ENCODE results near the gene AKR1A1.
"Not testable (repeated sequence)": the region's sequence is repeated elsewhere in the genome, so short reads cannot be mapped to it uniquely, and the experiment has no call there.

The AKR1A1 gene

DNA sequence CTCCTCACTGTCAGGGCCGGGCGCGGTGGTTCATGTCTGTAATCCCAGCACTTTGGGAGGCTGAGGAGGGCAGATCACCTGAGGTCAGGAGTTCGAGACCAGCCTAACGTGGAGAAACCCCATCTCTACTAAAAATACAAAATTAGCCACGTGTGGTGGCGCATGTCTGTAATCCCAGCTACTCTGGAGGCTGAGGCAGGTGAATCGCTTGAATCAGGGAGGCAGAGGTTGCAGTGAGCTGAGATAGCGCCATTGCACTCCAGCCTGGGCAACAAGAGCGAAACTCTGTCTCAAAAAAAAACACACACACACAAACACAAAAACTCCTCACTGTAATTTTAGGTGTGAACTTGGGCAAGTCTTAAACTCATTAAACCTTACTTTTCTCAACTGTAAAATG lies 26.7 kb upstream of the AKR1A1 start:
- DNase-seq: not testable (repeated sequence)

DNA sequence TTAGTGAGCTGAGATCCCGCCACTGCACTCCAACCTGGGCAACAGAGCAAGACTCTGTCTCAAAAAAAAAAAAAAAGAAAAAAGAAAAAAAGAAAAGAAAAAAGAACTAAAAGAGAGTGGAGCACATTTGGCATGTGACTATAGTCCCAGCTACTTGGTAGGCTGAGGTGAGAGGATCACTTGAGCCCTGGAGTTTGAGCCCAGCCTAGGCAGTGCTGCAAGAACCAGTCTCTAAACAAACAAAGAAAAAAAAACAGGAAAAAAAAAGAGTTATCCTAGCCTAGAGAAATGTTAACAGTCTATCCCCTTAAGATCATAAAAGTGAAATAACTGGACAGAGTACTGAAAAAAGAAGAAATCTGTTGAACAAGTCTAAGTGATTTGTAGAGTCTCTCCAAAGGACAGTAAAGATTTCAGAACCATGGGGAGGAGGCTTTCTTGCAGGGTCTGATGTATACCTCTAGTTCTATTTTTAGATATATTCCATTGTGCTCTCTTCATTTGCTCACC lies 24.4 kb upstream of the AKR1A1 start:
- no peak for DNase-seq

DNA sequence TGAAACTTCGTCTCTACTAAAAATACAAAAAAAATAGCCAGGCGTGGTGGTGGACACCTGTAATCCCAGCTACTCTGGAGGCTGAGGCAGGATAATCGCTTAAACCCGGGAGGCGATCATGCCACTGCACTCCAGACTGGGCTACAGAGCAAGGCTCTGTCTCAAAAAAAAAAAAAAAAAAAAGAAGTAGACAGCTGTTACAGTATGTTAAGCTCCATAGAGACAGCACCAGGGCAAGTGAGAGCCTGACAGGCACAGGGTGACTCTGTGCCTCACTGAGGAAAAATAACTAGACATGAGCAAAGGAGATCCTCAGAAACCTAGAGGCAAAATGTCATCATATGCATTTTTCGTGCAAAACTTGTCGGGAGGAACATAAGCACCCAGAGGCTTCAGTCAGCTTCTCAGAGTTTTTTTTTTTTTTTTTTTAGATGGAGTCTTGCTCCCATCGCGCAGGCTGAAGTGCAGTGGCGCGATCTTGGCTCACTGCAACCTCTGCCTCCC lies 19.9 kb upstream of the AKR1A1 start:
- DNase-seq: no peak

DNA sequence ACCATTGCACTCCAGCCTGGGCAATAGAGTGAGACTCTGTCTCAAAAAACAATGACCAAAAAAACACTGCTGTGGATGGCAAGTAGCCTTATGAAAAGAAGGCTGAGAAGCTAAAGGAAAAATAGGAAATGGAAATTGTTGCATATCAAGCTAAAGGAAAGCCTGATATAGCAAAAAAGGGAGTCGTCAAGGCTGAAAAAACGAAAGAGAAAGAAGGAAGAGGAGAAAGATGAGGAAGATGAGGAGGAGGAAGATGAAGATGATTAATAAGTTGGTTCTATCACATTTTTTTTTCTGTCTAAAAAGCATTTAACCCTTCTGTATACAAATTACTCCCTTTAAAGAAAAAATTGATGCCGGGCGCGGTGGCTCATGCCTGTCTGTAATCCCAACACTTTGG lies 18.8 kb upstream of the AKR1A1 start:
- DNase-seq: no peak

DNA sequence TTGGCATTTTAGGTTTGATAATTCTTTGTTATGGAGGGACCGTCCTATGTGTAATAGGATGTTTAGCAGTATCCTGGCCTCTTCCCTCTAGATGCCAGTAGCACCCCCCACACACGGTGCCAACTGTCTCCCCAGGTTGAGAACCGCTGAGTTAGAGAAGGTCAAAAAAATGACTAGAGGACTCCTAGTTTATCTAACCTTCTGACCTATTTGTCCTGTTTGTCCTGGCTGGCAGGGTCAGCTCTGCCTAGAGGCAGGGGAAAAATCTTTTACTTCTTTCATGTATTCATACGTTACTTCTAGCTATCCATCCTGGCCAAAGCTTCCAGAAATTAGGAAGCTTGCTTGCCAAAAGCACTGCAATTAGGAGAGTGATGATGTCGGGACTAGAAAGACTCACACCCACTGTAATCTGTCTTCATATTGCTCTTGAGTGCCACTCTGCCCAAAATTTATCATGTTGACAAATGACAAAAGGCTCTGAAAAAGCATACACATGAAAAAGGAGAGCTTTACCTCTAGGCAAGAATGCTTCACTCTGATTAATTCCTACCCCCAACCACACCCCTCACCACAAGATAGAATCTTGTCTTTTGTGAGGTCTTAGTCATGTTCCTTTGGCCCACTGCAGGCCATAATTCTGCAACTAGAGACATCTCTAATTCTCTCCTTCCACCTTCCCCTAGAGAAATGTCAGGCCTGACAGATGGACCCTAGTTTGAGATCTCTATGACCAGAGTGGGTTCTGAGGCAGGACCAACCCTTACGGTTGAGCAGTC lies 14.4 kb upstream of the AKR1A1 start:
- DNase-seq: no peak

DNA sequence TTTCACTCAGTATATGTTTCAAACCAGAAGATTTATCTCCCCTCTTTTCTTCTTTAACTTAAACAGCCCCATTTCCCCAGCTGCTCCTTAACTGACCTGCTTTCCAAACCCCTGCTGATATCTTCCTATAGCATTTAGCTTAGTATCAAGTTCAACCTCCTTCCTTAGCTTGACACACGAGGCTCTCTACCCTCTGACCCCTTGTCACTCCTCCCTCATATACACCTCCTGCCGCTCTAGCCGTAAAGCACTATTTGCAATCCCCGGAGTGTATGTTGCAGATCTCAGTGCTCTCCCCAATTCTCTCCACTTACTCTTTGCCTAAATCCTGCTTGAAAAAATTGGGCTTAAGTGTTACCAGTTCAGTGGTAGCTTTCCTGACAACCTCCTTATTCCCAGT lies 13.7 kb upstream of the AKR1A1 start:
- no peak for DNase-seq

DNA sequence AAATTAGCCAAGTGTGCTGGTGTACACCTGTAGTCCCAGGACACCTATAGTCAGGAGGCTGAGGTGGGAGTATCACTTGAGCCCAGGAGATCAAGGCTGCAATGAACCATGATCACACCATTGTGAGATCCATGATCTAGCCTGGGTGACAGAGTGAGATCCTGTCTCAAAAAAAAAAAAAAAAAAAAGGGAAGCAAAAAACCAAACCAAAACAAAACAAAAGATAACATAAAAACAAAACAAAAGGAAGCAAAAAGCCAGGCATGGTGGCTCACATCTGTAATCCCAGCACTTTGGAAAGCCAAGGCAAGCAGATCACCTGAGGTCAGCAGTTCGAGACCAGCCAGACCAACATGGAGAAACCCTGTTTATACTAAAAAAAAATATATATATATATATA lies 9.4 kb upstream of the AKR1A1 start:
- DNase-seq: no peak

DNA sequence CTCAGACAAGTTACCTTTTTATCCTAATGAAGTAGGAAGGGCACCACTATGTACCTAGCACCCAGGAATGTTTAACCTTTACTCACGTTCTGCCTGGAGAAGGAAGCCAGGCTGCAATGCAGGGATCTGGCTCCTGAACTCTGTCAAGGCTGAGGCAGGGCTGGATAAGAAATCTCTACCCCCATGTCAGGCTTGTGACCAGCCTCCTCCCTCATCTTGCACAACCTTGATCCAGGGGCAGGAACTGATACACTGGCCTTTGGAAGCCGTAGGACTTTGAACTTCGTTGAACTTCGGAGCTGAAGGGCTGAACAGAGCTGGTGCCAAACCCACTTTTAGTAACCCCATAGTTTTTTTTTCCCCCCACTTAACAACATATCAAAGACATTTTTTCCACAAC lies 8.0 kb upstream of the AKR1A1 start:
- DNase-seq: no peak

DNA sequence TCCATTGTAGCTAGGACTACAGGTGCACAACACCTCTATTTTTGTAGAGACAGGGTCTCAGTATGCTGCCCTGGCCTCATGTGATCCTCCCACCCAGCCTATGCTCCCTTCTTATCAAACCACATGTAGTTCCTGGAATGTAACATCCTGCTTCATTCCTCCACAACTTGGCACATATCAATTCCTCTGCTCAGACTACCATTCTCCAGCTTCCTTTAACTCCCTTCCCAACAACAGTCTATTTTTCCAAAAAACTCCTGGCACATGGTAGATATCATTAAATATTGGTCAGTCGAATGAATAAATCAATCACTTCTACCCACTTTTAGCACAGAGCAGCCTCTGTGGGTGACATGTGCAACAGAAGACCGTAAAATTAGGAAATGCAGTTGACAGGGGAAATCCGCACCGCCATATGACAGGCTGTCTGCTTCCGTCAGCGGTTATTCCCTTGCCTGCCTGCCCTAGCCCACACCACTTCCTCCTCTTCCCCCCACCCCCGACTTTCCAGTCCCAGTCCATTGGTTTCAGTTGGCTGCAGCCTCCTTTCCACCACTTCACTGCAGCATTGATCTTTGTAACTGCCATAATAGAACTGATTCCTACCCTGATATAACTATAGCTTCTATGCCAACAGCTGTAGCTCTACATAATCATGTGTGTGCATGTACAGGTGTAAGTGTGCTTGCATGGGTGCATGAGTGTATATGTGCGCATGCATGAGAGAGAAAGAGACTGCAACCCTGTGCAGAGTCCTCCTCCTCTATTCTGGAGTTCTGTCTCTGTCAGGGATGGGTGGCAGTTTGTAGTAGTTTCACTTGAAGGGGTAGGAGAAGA lies 6.8 kb upstream of the AKR1A1 start:
- no peak for DNase-seq

DNA sequence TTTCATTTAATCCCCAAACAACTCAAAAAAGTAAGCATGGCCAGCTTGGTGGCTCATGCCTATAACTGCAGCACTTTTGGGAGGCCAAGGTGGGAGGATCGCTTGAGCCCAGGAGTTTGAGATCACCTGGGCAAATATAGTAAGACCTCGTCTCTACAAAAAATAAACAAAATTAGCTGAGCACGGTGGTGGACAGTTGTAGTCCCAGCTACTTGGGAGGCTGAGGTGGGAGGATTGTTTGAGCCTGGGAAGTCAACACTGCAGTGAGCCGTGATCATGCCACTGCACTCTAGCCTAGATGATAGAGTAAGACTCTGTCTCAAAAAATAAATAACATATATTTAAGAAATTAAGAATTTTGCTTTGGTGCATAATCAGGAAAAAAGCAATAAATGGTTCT lies 6.1 kb upstream of the AKR1A1 start:
- no peak for DNase-seq

DNA sequence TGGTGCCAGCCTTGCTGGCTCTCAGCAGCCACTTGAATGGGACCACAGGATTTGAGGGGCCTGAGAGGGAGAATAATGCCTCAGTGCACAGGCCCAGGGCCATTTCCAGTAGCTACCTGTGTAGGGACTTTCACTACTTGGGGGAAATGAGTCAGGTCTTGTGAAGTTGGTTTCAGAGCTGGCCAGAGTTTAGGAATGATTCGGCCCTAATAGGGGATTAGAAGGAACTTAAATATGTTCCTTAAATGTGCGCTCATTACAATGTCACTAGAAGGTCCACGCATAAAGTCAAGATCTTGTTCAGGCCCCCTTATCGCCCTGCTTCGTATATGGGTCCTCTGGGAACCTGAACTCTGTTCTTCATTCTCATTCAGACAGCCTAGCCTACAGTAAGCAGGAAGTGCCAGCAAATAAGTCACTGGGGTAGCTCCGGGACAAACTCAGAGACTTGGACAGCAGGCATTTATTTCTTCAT lies 5.6 kb upstream of the AKR1A1 start:
- DNase-seq: no peak

DNA sequence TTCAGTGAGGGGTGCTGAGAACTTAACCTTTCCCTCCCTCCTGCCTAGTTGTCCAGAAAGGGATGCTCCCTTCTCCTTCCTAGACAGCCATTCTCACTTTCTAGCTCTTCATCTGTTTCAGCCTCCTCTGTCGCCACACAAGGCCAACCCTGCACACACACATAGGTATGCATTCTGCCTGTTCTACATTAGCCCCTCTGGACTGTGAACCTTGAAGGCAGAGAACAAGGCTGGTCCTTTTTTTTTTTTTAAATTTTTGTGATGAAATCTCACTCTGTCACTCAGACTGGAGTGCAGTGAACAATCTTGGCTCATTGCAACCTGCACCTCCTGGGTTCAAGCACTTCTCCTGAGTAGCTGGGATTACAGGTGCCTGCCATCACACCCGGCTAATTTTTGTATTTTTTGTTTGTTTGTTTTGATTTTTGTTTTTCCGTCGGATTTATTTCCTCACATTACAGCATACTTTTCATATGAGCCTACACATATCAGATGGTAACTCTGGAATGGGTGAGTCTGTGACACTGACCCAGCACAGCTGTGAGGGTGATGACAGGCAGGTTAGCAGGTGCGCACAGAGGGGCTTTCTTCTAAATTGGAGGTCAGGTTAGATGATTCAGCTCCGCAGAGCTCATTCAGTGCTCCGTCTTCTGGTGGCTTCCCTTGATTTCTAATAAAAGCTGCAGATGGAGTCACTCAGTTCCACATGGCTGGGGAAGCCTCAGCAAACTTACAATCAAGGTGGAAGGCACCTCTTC lies 4.9 kb upstream of the AKR1A1 start:
- DNase-seq: no peak

DNA sequence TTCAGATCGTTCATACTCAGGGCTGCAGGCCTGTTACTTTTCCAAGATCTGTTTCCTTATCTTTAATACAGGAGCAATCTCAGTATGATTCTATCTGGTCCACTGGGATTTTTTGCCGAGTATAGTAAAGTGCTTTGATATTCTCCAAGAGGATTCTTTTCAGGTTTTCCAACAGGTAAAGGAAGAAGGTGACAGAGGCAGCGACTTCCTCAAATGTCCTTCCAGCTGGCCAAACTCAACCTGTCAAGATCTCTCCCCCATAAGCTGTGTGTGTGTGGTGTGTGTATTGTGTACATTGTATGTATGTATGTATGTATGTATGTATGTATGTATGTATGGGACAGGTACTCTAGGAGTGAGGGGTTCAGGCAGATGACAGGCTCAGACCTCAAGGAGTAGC lies 1.1 kb downstream of the AKR1A1 start:
- DNase-seq: no peak

DNA sequence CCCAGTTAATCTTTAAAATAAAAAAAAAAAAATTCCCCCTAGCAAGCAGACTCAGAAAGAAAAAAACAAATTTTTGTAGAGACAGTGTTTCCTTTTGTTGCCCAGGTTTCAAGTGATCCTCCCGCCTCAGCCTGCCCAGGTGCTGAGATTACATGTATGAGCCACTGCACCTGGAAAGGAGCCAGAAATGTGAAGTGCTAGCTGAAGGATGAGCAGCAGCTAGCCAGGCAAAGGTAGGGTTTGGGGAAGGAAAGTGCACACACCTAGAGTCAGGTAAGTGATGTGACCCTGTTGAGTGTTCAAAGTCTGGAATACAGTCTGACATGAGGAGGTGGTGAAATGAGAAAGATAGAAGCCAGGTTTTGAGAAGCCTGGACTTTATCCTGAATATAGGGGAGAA lies 1.7 kb downstream of the AKR1A1 start:
- DNase-seq: peak; percentile 24

DNA sequence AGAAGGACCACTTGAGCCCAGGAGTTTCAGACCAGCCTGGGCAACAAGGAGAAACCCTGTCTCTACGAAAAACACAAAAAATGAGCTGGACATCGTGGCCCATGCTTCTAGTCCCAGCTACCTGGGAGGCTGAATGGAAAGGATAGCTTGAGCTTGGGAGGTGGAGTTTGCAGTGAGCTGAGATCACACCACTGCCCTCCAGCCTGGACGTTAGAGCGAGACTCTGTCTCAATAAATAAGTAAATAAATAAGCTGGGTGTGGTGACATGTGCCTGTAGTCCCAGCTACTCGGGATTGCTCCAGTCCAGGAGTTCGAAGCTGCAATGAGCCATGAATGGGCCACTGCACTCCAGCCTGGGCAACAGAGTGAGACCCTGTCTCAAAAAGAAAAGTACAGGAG lies 3.6 kb downstream of the AKR1A1 start:
- no peak for DNase-seq

DNA sequence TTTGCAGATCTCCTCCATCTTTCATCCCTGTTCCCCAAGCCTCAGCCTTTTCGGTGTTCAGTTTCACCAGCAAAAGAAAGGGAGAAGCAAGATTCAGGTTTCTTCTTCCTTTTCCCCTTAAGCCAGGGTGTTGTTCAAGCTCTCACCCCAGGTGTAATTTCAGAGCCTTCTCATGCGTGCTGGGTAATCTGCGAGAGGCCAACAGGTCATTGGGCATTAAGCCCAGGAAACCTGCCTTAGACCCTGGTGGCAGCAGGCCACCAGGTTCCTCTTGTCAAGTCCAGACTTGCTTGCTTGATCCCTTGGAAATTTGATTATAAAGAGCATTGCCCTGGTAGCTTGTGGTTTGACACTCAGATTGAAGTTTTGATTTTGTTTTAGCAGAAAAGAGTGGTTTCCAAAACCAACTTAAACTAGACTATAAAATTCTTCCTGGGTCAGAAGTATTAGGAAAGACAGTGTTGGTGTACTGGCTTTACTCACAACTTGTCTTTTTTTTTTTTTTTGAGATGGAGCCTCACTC lies 6.9 kb downstream of the AKR1A1 start:
- no peak for DNase-seq

DNA sequence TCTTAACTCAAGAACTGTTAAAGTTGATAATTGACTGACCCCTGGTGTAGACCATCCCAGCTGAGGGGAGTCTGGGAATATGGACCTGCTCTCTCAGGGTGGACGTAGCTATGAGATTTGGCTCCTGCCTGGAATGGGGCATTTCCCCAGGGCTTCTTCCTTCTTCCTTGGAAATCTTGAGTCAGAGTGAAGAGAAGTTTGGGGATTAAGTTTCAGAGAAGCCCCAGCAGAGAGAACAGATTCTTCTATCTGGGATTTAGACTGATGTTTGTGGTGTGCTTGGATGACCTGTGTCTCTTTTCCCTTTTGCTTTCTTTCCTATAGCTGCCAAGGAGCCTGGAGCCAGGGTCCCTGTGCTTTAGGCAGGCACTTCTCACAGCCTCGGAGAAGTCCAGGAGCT lies 13.2 kb downstream of the AKR1A1 start:
- DNase-seq: no peak

DNA sequence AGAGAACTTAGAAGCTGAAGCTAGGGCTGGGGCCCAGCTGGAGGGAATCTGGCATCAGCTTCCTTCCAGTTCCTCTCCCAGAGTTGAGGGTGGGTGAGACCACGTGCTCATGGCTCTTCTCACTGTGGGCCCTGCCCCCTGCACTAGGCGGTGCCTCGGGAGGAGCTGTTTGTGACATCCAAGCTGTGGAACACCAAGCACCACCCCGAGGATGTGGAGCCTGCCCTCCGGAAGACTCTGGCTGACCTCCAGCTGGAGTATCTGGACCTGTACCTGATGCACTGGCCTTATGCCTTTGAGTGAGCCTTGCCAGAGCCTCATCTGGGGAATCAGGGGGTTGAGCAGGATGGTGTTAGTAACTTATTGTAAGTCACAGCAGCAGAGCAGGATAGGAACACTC lies 16.1 kb downstream of the AKR1A1 start:
- no peak for DNase-seq

DNA sequence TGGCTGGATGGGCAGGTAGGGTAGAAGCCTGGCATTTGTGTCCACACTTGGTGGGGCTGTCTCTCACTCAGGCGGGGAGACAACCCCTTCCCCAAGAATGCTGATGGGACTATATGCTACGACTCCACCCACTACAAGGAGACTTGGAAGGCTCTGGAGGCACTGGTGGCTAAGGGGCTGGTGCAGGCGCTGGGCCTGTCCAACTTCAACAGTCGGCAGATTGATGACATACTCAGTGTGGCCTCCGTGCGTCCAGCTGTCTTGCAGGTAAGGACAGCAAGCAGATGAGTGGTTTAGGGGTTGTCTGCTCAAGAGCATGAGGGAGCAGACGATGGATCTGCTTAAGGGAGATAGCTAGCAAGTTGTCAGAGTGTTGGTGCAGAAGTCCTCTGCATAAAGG lies 17.3 kb downstream of the AKR1A1 start:
- DNase-seq: no peak

DNA sequence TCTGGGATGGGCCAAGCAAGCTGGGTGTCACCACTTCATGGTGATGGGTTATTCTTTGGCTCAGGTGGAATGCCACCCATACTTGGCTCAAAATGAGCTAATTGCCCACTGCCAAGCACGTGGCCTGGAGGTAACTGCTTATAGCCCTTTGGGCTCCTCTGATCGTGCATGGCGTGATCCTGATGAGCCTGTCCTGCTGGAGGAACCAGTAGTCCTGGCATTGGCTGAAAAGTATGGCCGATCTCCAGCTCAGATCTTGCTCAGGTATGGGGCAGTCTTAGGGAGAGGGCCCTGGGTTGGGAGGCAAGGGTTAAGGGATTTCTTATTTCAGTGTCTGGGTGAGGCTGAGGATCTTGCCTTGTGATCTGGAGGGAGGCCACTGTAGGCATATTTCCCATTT lies 17.8 kb downstream of the AKR1A1 start:
- DNase-seq: no peak

DNA sequence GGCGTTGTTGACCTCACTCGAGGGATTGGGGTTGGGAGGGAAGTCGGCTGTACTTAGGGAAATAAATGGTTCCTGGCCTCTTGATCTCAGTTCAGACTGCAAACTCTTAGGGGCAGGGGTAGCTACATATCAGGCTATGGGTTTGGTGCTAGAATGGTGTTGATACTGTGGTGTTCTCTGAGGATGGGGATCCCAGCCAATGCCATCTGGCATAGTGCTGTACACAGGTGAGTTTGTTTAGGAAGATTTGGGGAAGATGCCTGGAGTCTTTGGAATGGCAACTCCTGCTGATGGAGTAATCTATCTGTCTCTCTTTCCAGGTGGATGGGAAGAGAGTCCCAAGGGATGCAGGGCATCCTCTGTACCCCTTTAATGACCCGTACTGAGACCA lies 18.9 kb downstream of the AKR1A1 start:
- DNase-seq: no peak

DNA sequence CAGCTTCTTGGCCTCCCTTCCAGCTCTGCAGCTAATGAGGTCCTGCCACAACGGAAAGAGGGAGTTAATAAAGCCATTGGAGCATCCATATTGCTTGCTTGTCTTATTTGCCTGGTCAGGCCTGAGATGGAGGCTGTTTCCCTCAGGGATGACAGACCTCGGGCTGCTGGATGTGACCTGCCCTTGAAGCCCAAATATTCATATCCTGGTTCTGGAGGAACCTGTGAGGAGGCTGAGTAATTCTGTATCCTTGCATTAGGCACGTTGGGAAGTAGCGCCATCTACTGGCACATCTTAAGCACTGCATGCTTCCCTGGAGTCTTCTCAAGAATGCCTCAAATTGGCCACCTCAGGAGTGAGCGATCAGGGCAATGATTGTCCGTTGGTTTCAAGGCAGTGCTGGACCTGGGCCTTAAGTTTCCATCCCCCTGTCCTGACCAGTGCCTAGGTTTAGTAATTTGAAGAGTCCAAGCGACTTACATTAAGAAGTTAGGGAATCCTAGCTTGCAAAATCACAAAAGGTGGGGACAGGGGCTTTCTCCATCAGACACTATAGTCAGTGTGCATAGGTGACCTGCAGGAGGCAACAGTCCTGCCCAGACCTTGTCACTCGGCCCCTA lies 19.4 kb downstream of the AKR1A1 start:
- peak; percentile 70 for DNase-seq

DNA sequence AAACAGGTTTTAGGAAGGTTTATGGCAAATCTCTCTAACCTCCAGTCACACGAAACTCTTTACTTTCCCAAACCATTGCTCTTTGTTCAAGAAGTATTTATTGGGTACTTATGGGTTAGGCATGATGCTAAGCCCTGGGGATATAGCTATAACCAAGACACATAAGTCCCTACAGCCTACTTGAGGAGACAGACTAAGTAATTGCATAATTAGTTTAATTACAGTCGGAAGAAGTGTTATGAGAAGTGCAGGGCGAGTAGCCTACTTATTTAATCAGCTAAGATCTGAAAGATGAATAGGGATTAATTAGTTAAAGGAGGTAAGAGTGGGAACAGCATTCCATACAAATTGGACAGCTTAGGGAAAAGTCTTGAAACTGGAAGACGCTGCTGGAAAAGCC lies 20.0 kb downstream of the AKR1A1 start:
- no peak for DNase-seq
